ENCODE data around the gene AGBL4.

AGBL4 gene

DNA sequence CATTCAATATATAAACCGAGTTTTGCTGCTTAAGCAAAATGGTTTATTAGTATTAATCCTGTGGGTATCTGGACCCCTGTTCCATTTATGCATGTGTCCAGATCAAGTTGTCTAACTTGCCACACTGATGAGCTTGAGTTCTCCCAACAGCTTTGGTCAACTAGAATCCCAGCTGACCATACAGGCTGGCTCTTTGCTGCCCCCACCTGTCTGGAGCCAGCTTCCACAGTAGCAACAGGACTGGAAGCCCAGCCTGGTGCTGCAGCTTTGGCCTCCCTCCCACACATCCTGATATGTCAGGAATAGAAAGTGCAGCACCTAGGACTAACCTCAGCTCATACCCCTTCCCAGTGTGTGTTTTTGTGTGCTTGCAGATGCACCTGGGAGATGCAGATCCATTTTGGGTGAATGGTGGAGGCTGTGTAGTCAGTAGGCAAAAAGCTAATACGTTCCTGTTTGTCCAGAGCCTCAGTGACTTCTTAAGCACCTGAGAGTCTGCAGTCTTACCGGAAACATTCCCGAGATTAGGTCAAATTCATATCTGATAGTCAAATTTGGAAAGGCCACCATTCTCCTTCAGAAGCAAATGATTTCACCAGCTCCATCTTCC, 1206.1 kb downstream of the AGBL4 start:
- DNase-seq (ENCODE audit: low read depth) = peak; percentile 57
- TF ChIP-seq, protein P1, sequence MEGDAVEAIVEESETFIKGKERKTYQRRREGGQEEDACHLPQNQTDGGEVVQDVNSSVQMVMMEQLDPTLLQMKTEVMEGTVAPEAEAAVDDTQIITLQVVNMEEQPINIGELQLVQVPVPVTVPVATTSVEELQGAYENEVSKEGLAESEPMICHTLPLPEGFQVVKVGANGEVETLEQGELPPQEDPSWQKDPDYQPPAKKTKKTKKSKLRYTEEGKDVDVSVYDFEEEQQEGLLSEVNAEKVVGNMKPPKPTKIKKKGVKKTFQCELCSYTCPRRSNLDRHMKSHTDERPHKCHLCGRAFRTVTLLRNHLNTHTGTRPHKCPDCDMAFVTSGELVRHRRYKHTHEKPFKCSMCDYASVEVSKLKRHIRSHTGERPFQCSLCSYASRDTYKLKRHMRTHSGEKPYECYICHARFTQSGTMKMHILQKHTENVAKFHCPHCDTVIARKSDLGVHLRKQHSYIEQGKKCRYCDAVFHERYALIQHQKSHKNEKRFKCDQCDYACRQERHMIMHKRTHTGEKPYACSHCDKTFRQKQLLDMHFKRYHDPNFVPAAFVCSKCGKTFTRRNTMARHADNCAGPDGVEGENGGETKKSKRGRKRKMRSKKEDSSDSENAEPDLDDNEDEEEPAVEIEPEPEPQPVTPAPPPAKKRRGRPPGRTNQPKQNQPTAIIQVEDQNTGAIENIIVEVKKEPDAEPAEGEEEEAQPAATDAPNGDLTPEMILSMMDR (IDR thresholded peaks at IDR 0.05; ENCODE audit: low read length, missing control alignments) = peak; percentile 92
- H3K4me3 ChIP-seq (replicated peaks; ENCODE audit: low read depth, low read length) = no peak overlapping the region

- no peak for DNase-seq (ENCODE audit: low read depth)
- TF ChIP-seq, protein P1 (IDR thresholded peaks at IDR 0.05; ENCODE audit: low read length, missing control alignments) = no peak
- H3K4me3 ChIP-seq (replicated peaks; ENCODE audit: low read depth, low read length) = no peak overlapping the region
These were observed 1213.0 kb downstream of the AGBL4 start for GRCh38 chr1:48810740-48811139.

- DNase-seq (ENCODE audit: low read depth) = no peak
- TF ChIP-seq, protein P1 (IDR thresholded peaks at IDR 0.05; ENCODE audit: low read length, missing control alignments) = no peak
- no peak overlapping the region for H3K4me3 ChIP-seq (replicated peaks; ENCODE audit: low read depth, low read length)
These were observed 1215.3 kb downstream of the AGBL4 start for GRCh38 chr1:48808496-48808895.

- no peak overlapping the region for H3K4me3 ChIP-seq (replicated peaks; ENCODE audit: low read depth, low read length)
- TF ChIP-seq, protein P1 (IDR thresholded peaks at IDR 0.05; ENCODE audit: low read length, missing control alignments) = no peak
- DNase-seq (ENCODE audit: low read depth) = peak; percentile 16
These were observed 1216.0 kb downstream of the AGBL4 start for GRCh38 chr1:48807554-48808260.

- H3K4me3 ChIP-seq (replicated peaks; ENCODE audit: low read depth, low read length) = no peak overlapping the region
- TF ChIP-seq, protein P1 (IDR thresholded peaks at IDR 0.05; ENCODE audit: low read length, missing control alignments) = no peak
- DNase-seq (ENCODE audit: low read depth) = no peak
These were observed 1220.3 kb downstream of the AGBL4 start for GRCh38 chr1:48803474-48803873.

DNA sequence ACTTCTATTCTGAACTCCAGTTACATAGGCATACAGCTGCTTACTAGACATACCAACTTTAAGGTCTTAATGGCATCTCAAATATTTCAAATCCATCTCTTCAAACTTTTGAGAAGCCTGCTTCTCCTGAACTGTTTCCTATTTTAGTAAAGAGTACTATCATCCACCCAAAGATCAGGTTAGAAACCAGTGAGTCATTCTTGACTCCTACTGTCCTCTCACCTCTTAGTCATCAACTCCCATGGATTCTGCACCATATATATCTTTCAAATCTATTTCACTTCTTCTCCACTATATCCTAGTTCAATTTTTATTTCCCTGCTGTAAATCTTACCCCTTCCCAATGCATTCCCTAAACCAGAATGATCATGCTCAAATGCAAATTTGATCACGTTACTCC, 1228.9 kb downstream of the AGBL4 start:
- H3K4me3 ChIP-seq (replicated peaks; ENCODE audit: low read depth, low read length) = no peak overlapping the region
- no peak for DNase-seq (ENCODE audit: low read depth)
- TF ChIP-seq, protein P1 (IDR thresholded peaks at IDR 0.05; ENCODE audit: low read length, missing control alignments) = no peak

DNA sequence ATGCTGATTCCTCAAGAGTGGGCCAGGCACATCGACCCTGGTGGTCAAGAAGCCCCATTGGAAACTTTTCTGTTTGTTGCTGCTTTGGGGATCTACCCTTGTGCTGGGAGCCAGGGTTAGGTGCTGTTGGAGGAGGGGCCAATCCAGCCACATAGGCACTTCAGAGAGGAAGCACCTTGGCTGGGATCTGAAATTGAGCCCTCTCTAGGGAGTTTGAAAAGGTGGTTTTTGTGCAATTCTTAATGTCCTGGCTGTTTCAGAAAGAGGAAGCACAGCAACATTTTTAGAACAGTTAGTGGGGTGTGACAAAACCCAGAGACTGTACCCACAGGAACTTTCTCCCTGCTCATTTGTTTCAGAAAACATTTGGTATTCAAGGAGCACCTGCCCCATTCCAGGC, 1229.9 kb downstream of the AGBL4 start:
- no peak overlapping the region for H3K4me3 ChIP-seq (replicated peaks; ENCODE audit: low read depth, low read length)
- no peak for DNase-seq (ENCODE audit: low read depth)
- TF ChIP-seq, protein P1 (IDR thresholded peaks at IDR 0.05; ENCODE audit: low read length, missing control alignments) = no peak
